HepG2 (cell line): ENCODE results near the gene BAHCC1. TPM values are rescaled to one million over a fixed set of nuclear protein-coding genes. Genes with fewer than 3 reads are reported as not detected.

ENCODE experiments used
- CBX2 ChIP-seq, 2 experiments: fragments of 200-600 bp in 1 of 2; sonication (generic); formaldehyde crosslinking in 1 of 2; IDR thresholded peaks; 2 replicates each; pipeline versions ENCODE4 v1.7.0 to v1.8.1; 2018 to 2022; ENCODE audit warnings: low read depth in 2 of 2, low read length in 1 of 2, mild to moderate bottlenecking in 1 of 2, missing genetic modification reagents in 1 of 2
- CEBPB ChIP-seq: IDR thresholded peaks from 2 replicates; pipeline ENCODE4 v1.6.1; 2011; ENCODE audit warnings: low read depth, low read length, improper control_type of control experiment, borderline replicate concordance
- CREB1 ChIP-seq, 2 experiments: fragments of 450-650 bp in 1 of 2; IDR thresholded peaks; 2 replicates each; pipeline ENCODE4 v1.6.1; 2016 to 2017; ENCODE audit warnings: control low read depth in 1 of 2, mild to moderate bottlenecking in 1 of 2, missing compliant biosample characterization in 1 of 2, missing genetic modification characterization in 1 of 2
- GLI4 ChIP-seq: sonication (generic); formaldehyde crosslinking; IDR thresholded peaks from 2 replicates; pipeline ENCODE4 v1.5.1; 2020; ENCODE audit warnings: missing genetic modification reagents, mild to moderate bottlenecking, moderate library complexity, borderline replicate concordance
- KDM2A ChIP-seq: sonication (generic); formaldehyde crosslinking; IDR thresholded peaks from 2 replicates; pipeline ENCODE4 v1.4.0; 2020; ENCODE audit warnings: low read depth, missing genetic modification reagents, borderline replicate concordance
- MZF1 ChIP-seq: sonication (generic); formaldehyde crosslinking; IDR thresholded peaks from 2 replicates; pipeline ENCODE4 v1.8.1; 2023; ENCODE audit warnings: mild to moderate bottlenecking, missing genetic modification reagents, borderline replicate concordance
- NR2F2 ChIP-seq: IDR thresholded peaks from 2 replicates; pipeline ENCODE4 v1.6.1; 2012; ENCODE audit warnings: low read depth, inconsistent platforms, borderline replicate concordance
- SIN3A ChIP-seq: IDR thresholded peaks from 2 replicates; pipeline ENCODE4 v1.6.1; 2011; ENCODE audit warnings: low read depth, mild to moderate bottlenecking, control low read depth, low read length, borderline replicate concordance
- SOX5 ChIP-seq: IDR thresholded peaks from 2 replicates; pipeline ENCODE4 v1.6.1; 2016; ENCODE audit warnings: borderline replicate concordance
- SRF ChIP-seq: IDR thresholded peaks from 2 replicates; pipeline ENCODE4 v1.6.1; 2011; ENCODE audit warnings: mild to moderate bottlenecking, low read depth, low read length, moderate library complexity
- TBL1XR1 ChIP-seq: fragments of 150-350 bp; IDR thresholded peaks from 2 replicates; pipeline ENCODE4 v1.6.1; 2014; ENCODE audit warnings: borderline replicate concordance, low read length; ENCODE audit not compliant: partially characterized antibody
- TCF12 ChIP-seq, 2 experiments: fragments of 450-650 bp in 1 of 2; sonication (generic) in 1 of 2; formaldehyde crosslinking in 1 of 2; IDR thresholded peaks; 2 replicates each; pipeline versions ENCODE4 v1.6.1 to v1.8.0; 2017 to 2022; ENCODE audit warnings: antibody characterized with exemption in 1 of 2, mild to moderate bottlenecking in 1 of 2, missing genetic modification reagents in 1 of 2, moderate library complexity in 1 of 2
- ZFP82 ChIP-seq: sonication (generic); formaldehyde crosslinking; IDR thresholded peaks from 2 replicates; pipeline ENCODE4 v1.5.1; 2020; ENCODE audit warnings: mild to moderate bottlenecking, missing genetic modification reagents, borderline replicate concordance
- ZFY ChIP-seq: sonication (generic); formaldehyde crosslinking; IDR thresholded peaks from 2 replicates; pipeline ENCODE4 v1.4.0; 2020; ENCODE audit warnings: missing genetic modification reagents
- ZNF263 ChIP-seq: sonication (generic); formaldehyde crosslinking; IDR thresholded peaks from 2 replicates; pipeline ENCODE4 v1.4.0; 2020; ENCODE audit warnings: missing genetic modification reagents
- ZNF773 ChIP-seq: sonication (generic); formaldehyde crosslinking; IDR thresholded peaks from 2 replicates; pipeline ENCODE4 v1.4.0; 2020; ENCODE audit warnings: missing genetic modification reagents, borderline replicate concordance
- polyA plus RNA-seq, 8 experiments: library from polyadenylated mRNA; depleted of rRNA in 3 of 8; stranded (reverse) in 7 of 8; unstranded in 1 of 8; fragments of >200 nt; fragmentation: Illumina TruSeq in 4 of 8; extraction: Trizol in 4 of 8; gene quantifications; 2 replicates each; pipeline versions ENCODE4 v1.2.1 to v1.2.3, GENCODE V29; 2011 to 2016; ENCODE audit warnings: low read depth in 4 of 8, missing spikeins in 1 of 8, mixed read lengths in 1 of 8; ENCODE audit not compliant: insufficient read depth in 1 of 8
- total RNA-seq, 5 experiments: library from RNA; depleted of rRNA; stranded (reverse); fragments of >200 nt; fragmentation: Illumina TruSeq; extraction: Trizol; gene quantifications; 2 replicates each; pipeline ENCODE4 v1.2.3, GENCODE V29; 2016; ENCODE audit warnings: low read depth in 1 of 5
- TF ChIP-seq, protein P1 (sequence below): sonication (generic); formaldehyde crosslinking; IDR thresholded peaks from 2 replicates; pipeline ENCODE4 v1.4.0; 2020; ENCODE audit warnings: missing genetic modification reagents, borderline replicate concordance
- TF ChIP-seq, protein P2 (sequence below): IDR thresholded peaks from 2 replicates; pipeline ENCODE4 v1.6.1; 2016; ENCODE audit warnings: mild to moderate bottlenecking, missing biosample characterization, missing genetic modification reagents
- TF ChIP-seq, protein P3 (sequence below): sonication (generic); formaldehyde crosslinking; IDR thresholded peaks from 2 replicates; pipeline ENCODE4 v1.4.0; 2020; ENCODE audit warnings: missing genetic modification reagents
- TF ChIP-seq, protein P4 (sequence below): sonication (generic); formaldehyde crosslinking; IDR thresholded peaks from 2 replicates; pipeline ENCODE4 v1.5.1; 2020; ENCODE audit warnings: mild to moderate bottlenecking, moderate library complexity, missing genetic modification reagents

Gene BAHCC1
- total and polyA plus RNA-seq, 2 of the 13 experiments (the other 11 are each of a cell fraction or from before 2014, with no cell fraction given), result 1.4 to 1.7 TPM

DNA sequence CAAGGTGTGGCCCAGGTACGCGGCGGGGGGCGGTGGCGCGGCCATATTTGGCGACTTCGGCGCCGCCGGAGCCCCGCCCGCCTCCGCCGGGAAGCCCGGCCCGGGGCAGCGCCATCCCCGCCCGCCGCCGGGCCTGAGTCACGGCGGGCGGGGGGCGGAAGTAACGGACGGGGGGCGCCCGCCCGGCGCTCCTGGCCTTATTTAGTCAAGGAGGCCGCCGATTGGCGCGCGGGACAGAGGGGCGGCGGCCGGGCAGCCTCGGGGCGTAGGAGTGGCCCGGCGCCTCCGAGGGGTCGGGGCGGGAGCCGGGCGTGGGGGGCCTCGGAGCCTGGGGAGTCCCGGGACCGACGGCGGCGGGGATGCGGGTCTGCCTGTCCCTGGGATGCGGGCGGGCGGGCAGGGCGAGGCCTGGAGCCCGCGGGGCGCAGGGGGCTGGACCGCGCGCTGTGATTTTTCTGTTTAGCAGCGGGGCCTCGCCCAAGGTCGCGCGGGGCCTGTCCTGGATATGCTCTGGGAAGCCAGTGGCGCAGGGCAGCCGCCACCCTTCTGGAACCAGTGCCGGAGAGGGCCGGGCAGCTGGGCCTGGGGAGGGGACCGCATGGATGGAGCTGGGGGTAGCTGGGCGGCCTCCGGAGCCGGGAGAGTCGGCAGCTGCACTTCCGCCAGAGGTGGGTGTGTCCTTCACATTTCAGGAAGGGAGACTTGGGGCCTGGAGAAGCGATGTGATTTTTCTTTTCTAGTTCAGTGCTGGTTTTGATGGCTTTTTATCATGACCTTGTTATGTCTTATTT is 119.7 kb downstream of the BAHCC1 start (continued):
- TF ChIP-seq, protein P1, sequence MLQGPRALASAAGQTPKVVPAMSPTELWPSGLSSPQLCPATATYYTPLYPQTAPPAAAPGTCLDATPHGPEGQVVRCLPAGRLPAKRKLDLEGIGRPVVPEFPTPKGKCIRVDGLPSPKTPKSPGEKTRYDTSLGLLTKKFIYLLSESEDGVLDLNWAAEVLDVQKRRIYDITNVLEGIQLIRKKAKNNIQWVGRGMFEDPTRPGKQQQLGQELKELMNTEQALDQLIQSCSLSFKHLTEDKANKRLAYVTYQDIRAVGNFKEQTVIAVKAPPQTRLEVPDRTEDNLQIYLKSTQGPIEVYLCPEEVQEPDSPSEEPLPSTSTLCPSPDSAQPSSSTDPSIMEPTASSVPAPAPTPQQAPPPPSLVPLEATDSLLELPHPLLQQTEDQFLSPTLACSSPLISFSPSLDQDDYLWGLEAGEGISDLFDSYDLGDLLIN (CRISPR knock-in tag), result 0 out of 2 replicates have a peak, but pooled peaks have one; percentile 53
- TF ChIP-seq, protein P2, sequence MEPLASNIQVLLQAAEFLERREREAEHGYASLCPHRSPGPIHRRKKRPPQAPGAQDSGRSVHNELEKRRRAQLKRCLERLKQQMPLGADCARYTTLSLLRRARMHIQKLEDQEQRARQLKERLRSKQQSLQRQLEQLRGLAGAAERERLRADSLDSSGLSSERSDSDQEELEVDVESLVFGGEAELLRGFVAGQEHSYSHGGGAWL (CRISPR knock-in tag), result 0 out of 2 replicates have a peak, but pooled peaks have one; percentile 66
- TF ChIP-seq TCF12 (IDR thresholded peaks at IDR 0.05) (no peak), TCF12 (CRISPR knock-in tag; IDR thresholded peaks at IDR 0.05) (0 out of 2 replicates have a peak, but pooled peaks have one; percentile 75), SOX5 (CRISPR knock-in tag) (peak; percentile 3; the same call in 1 of the 2 replicates), GLI4 (CRISPR knock-in tag) (0 out of 2 replicates have a peak, but pooled peaks have one; percentile 63), MZF1 (CRISPR knock-in tag) (no peak), CREB1 (IDR thresholded peaks at IDR 0.05) (peak; percentile 4; the same call in 1 of the 2 replicates), CREB1 (CRISPR knock-in tag; IDR thresholded peaks at IDR 0.05) (no peak), ZNF263 (CRISPR knock-in tag) (peak; percentile 35; the same call in 1 of the 2 replicates), SIN3A (peak; percentile 97), ZFY (CRISPR knock-in tag) (peak; percentile 86), SRF (peak; percentile 93), NR2F2 (no peak), CEBPB (no peak), KDM2A (peak; percentile 83; the same call in 1 of the 2 replicates), TBL1XR1 (no peak), ZFP82 (CRISPR knock-in tag) (peak; percentile 65; the same call in 1 of the 2 replicates), ZNF773 (peak; percentile 74; the same call in 1 of the 2 replicates), CBX2 (IDR thresholded peaks at IDR 0.05; ENCODE audit: low read depth, low read length) (no peak), CBX2 (CRISPR knock-in tag; IDR thresholded peaks at IDR 0.05; ENCODE audit: low read depth) (no peak)
- TF ChIP-seq, protein P3, sequence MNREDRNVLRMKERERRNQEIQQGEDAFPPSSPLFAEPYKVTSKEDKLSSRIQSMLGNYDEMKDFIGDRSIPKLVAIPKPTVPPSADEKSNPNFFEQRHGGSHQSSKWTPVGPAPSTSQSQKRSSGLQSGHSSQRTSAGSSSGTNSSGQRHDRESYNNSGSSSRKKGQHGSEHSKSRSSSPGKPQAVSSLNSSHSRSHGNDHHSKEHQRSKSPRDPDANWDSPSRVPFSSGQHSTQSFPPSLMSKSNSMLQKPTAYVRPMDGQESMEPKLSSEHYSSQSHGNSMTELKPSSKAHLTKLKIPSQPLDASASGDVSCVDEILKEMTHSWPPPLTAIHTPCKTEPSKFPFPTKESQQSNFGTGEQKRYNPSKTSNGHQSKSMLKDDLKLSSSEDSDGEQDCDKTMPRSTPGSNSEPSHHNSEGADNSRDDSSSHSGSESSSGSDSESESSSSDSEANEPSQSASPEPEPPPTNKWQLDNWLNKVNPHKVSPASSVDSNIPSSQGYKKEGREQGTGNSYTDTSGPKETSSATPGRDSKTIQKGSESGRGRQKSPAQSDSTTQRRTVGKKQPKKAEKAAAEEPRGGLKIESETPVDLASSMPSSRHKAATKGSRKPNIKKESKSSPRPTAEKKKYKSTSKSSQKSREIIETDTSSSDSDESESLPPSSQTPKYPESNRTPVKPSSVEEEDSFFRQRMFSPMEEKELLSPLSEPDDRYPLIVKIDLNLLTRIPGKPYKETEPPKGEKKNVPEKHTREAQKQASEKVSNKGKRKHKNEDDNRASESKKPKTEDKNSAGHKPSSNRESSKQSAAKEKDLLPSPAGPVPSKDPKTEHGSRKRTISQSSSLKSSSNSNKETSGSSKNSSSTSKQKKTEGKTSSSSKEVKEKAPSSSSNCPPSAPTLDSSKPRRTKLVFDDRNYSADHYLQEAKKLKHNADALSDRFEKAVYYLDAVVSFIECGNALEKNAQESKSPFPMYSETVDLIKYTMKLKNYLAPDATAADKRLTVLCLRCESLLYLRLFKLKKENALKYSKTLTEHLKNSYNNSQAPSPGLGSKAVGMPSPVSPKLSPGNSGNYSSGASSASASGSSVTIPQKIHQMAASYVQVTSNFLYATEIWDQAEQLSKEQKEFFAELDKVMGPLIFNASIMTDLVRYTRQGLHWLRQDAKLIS (CRISPR knock-in tag), result no peak
- TF ChIP-seq, protein P4, sequence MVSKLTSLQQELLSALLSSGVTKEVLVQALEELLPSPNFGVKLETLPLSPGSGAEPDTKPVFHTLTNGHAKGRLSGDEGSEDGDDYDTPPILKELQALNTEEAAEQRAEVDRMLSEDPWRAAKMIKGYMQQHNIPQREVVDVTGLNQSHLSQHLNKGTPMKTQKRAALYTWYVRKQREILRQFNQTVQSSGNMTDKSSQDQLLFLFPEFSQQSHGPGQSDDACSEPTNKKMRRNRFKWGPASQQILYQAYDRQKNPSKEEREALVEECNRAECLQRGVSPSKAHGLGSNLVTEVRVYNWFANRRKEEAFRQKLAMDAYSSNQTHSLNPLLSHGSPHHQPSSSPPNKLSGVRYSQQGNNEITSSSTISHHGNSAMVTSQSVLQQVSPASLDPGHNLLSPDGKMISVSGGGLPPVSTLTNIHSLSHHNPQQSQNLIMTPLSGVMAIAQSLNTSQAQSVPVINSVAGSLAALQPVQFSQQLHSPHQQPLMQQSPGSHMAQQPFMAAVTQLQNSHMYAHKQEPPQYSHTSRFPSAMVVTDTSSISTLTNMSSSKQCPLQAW (CRISPR knock-in tag), result no peak
